HL-60 (cell line): ENCODE results near the gene EVA1A.
"Not testable (repeated sequence)": the region's sequence is repeated elsewhere in the genome, so short reads cannot be mapped to it uniquely, and the experiment has no call there.

Experiments used
- DNase-seq, 2 experiments: peaks; one replicate each; pipeline ENCODE4 v3.0.0-alpha.2; 2010 to 2020; ENCODE audit warnings: low read depth in 1 of 2, low spot score in 1 of 2
- H3K27ac ChIP-seq: fragments of 250-450 bp; sonication (Bioruptor Pico); replicated peaks from 2 replicates; pipeline ENCODE4 v1.5.1; 2020; ENCODE audit warnings: mild to moderate bottlenecking, moderate library complexity
- H3K27me3 ChIP-seq: fragments of 250-450 bp; sonication (Bioruptor Pico); 2 replicates; pipeline ENCODE4 v1.5.1; 2021; ENCODE audit warnings: mild to moderate bottlenecking, moderate library complexity; ENCODE audit not compliant: insufficient read depth, poor library complexity, severe bottlenecking
- H3K4me3 ChIP-seq: replicated peaks from 2 replicates; pipeline ENCODE4 v1.5.1; 2011; ENCODE audit warnings: mild to moderate bottlenecking, control low read depth, low read length; ENCODE audit not compliant: insufficient read depth
- GABPA ChIP-seq: IDR thresholded peaks from 2 replicates; pipeline ENCODE4 v1.6.1; 2012; ENCODE audit warnings: low read depth
- POLR2AphosphoS5 ChIP-seq: IDR thresholded peaks from 2 replicates; pipeline ENCODE4 v1.6.1; 2012; ENCODE audit warnings: low read depth
- SPI1 ChIP-seq: IDR thresholded peaks from 2 replicates; pipeline ENCODE4 v1.6.1; 2012; ENCODE audit warnings: low read depth, mild to moderate bottlenecking, borderline replicate concordance
- TF ChIP-seq, protein P1 (sequence below): IDR thresholded peaks from 2 replicates; pipeline ENCODE4 v1.6.1; 2012; ENCODE audit warnings: low read depth; ENCODE audit not compliant: insufficient replicate concordance
- TF ChIP-seq, protein P2 (sequence below): IDR thresholded peaks from one replicate; pipeline ENCODE4 v1.5.1; 2011; ENCODE audit warnings: low read length, control low read depth, inconsistent platforms; ENCODE audit not compliant: insufficient read depth

Gene EVA1A

DNA sequence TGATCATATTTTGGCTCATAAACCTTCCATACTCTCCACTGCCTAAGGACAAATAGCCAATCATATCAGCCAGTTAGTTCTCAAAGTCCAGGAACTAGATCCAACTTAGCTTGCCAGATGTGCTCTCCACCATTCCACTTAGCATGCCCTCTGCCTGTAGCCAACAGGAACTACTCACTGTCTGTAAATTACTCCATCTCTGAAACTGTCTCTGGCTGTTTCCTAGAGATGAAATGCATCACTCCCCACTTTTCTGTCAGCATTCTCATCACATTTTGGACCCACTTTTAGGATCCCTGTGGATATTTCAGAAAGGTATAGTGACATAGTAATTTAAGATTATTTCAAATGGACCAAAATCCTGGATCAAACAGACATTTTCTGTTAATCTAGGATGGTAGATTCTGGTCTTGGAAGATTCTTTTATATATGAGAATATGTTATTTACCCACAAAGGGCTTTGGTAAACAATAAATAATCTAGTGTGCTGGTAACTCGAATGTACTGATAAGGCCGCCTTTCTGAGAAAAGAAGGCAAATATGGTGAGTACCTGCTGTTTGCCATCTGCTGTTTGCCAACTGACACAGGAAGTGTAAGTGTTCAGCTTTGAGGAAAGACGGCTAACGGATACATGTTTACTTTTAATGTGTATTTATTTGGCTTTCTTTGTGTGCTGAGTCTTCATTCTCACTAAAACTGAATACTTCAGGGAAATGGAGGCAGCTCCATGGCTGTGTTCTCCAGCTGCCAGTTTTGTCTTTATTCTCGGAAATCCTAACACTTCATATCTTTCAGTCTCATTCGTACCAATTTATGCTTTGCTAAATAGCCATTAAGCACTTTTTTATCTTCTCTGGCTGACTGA is 79.5 kb downstream of the EVA1A start:
- H3K4me3 ChIP-seq, result no peak overlapping the region
- TF ChIP-seq, protein P1, sequence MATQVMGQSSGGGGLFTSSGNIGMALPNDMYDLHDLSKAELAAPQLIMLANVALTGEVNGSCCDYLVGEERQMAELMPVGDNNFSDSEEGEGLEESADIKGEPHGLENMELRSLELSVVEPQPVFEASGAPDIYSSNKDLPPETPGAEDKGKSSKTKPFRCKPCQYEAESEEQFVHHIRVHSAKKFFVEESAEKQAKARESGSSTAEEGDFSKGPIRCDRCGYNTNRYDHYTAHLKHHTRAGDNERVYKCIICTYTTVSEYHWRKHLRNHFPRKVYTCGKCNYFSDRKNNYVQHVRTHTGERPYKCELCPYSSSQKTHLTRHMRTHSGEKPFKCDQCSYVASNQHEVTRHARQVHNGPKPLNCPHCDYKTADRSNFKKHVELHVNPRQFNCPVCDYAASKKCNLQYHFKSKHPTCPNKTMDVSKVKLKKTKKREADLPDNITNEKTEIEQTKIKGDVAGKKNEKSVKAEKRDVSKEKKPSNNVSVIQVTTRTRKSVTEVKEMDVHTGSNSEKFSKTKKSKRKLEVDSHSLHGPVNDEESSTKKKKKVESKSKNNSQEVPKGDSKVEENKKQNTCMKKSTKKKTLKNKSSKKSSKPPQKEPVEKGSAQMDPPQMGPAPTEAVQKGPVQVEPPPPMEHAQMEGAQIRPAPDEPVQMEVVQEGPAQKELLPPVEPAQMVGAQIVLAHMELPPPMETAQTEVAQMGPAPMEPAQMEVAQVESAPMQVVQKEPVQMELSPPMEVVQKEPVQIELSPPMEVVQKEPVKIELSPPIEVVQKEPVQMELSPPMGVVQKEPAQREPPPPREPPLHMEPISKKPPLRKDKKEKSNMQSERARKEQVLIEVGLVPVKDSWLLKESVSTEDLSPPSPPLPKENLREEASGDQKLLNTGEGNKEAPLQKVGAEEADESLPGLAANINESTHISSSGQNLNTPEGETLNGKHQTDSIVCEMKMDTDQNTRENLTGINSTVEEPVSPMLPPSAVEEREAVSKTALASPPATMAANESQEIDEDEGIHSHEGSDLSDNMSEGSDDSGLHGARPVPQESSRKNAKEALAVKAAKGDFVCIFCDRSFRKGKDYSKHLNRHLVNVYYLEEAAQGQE, result no peak
- TF ChIP-seq, protein P2, sequence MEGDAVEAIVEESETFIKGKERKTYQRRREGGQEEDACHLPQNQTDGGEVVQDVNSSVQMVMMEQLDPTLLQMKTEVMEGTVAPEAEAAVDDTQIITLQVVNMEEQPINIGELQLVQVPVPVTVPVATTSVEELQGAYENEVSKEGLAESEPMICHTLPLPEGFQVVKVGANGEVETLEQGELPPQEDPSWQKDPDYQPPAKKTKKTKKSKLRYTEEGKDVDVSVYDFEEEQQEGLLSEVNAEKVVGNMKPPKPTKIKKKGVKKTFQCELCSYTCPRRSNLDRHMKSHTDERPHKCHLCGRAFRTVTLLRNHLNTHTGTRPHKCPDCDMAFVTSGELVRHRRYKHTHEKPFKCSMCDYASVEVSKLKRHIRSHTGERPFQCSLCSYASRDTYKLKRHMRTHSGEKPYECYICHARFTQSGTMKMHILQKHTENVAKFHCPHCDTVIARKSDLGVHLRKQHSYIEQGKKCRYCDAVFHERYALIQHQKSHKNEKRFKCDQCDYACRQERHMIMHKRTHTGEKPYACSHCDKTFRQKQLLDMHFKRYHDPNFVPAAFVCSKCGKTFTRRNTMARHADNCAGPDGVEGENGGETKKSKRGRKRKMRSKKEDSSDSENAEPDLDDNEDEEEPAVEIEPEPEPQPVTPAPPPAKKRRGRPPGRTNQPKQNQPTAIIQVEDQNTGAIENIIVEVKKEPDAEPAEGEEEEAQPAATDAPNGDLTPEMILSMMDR, result no peak
- peaks cover 3% of the 10 kb centered on the region for H3K27me3 ChIP-seq
- no peak for DNase-seq
- H3K27ac ChIP-seq, result no peak overlapping the region

DNA sequence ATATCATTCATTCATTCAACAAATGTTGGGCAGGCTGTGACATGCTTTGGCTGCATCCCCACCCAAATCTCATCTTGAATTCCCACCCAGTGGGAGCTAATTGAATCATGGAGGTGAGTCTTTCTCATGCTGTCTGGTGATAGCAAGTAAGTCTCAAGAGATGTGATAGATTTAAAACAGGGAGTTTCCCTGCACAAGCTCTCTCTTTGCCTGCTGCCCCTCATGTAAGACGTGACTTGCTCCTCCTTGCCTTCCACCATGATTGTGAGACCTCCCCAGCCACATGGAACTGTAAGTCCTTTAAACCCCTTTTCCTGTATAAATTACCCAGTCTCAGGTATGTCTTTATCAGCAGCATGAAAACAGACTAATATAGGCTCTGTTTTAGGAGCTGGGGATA is 83.0 kb downstream of the EVA1A start:
- not testable (repeated sequence) for H3K27me3 ChIP-seq, H3K27ac ChIP-seq, DNase-seq, H3K4me3 ChIP-seq

DNA sequence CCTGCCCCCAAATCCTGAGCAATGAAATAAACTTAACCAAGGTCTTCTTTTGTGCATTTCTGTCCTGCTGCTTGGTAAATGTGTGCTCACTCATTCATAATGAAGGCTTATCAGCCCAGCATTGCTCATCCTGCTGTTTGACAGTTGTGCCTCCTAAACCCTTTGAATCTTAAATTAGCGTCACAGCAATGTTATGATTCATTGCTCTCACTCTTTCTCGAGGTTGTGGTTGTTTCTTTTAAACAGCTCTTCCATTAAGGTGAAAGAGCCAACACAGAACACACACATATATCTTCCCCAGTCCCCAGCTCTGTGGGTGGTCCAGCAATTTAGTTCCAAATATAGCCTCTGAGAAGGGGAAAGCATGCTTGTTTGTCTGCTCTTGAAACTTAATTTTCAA is 84.0 kb downstream of the EVA1A start:
- no peak for TF ChIP-seq SPI1
- TF ChIP-seq, protein P2, result no peak
- no peak for TF ChIP-seq POLR2AphosphoS5
- TF ChIP-seq GABPA, result no peak
- TF ChIP-seq, protein P1, result no peak
- Histone ChIP-seq H3K27me3 (peaks cover 3% of the 10 kb centered on the region), H3K4me3 (no peak overlapping the region), H3K27ac (no peak overlapping the region)
- DNase-seq, result no peak

DNA sequence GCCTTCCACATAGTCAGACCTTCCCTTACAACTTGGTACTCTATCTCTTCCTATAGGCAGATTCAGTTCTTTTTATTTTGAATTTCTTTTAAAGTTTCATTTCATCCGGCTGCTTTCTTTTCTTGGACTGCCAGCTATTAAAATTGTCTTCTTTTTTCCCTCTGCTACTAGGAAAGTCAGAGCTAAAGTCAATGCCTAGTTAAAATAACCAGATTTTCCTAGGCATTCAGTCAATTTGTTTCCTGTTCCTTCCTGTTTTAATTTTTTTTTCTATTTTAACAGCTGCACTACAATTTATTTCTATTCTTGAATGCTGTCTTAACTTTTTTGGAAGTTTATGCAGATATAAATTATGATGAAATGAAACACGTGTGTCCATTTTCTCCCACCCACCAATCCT is 84.8 kb downstream of the EVA1A start:
- Histone ChIP-seq H3K4me3 (no peak overlapping the region), H3K27me3 (no peaks in the 10 kb centered on the region), H3K27ac (no peak overlapping the region)
- no peak for DNase-seq
- no peak for TF ChIP-seq POLR2AphosphoS5
- TF ChIP-seq GABPA, result no peak
- no peak for TF ChIP-seq SPI1
- TF ChIP-seq, protein P1, result no peak
- TF ChIP-seq, protein P2, result no peak
